ENCODE results near the gene SPEF1.

The SPEF1 gene

GRCh38 chr20:3763671-3764601, 17.3 kb downstream of the SPEF1 start:
- Histone ChIP-seq H3K4me1 (peaks cover 73 to 92% (median 84%) of the 10 kb centered on the region in 10 experiments), H3K9me3 (replicated peaks in 1 of 11) (no peaks in the 10 kb centered on the region), H4K20me1 (peaks cover 13 to 82% (median 54%) of the 10 kb centered on the region in 11 experiments; a peak in 19 of 22 replicates), H3K27ac (peak overlapping the region; percentile 24 to 98 (median 96); a peak in 19 of 22 replicates), H3K4me3 (peak overlapping the region in 6 of 10 experiments; percentile 79 to 97 (median 94); a peak in 12 of 20 replicates), H3K4me2 (peak overlapping the region; percentile 92 to 100 (median 99)), H3K27me3 (no peaks in the 10 kb centered on the region), H3K36me3 (peaks cover 17 to 50% (median 29%) of the 10 kb centered on the region in 11 experiments), H3K9ac (peak overlapping the region; percentile 81 to 95 (median 91); a peak in 21 of 22 replicates)
- no peak for TF ChIP-seq Cebpa-rat (IDR thresholded peaks at IDR 0.05)

- Histone ChIP-seq H3K27ac (peak overlapping the region in 10 of 11 experiments; percentile 13 to 76 (median 62); a peak in 19 of 22 replicates), H3K9me3 (replicated peaks in 1 of 11) (no peaks in the 10 kb centered on the region), H3K36me3 (peaks cover 47 to 81% (median 59%) of the 10 kb centered on the region in 11 experiments), H3K27me3 (no peaks in the 10 kb centered on the region), H3K9ac (peak overlapping the region; percentile 20 to 70 (median 54); a peak in 20 of 22 replicates), H3K4me3 (peak overlapping the region in 3 of 10 experiments; percentile 0 to 27 (median 13); a peak in 2 of 20 replicates), H3K4me2 (peak overlapping the region; percentile 51 to 84 (median 74)), H4K20me1 (peaks cover 13 to 88% (median 76%) of the 10 kb centered on the region in 11 experiments; a peak in 20 of 22 replicates), H3K4me1 (peaks cover 61 to 100% (median 96%) of the 10 kb centered on the region in 10 experiments)
- TF ChIP-seq Cebpa-rat (IDR thresholded peaks at IDR 0.05): no peak
Observed at GRCh38 chr20:3760655-3761348, 20.4 kb downstream of the SPEF1 start.

GRCh38 chr20:3759884-3760283, 21.4 kb downstream of the SPEF1 start:
- peaks cover 13 to 92% (median 71%) of the 10 kb centered on the region in 11 experiments; a peak in 20 of 22 replicates for H4K20me1 ChIP-seq
- H3K27me3 ChIP-seq: no peaks in the 10 kb centered on the region
- peak overlapping the region in 10 of 11 experiments; percentile 51 to 84 (median 72); a peak in 20 of 22 replicates for H3K4me2 ChIP-seq
- H3K4me1 ChIP-seq: peaks cover 52 to 94% (median 86%) of the 10 kb centered on the region in 10 experiments
- peak overlapping the region; percentile 28 to 70 (median 54); a peak in 17 of 22 replicates for H3K9ac ChIP-seq
- peaks cover 56 to 87% (median 68%) of the 10 kb centered on the region in 11 experiments for H3K36me3 ChIP-seq
- peak overlapping the region in 10 of 11 experiments; percentile 13 to 76 (median 62); a peak in 18 of 22 replicates for H3K27ac ChIP-seq
- H3K4me3 ChIP-seq: no peak overlapping the region
- TF ChIP-seq Cebpa-rat (IDR thresholded peaks at IDR 0.05): no peak
- H3K9me3 ChIP-seq (replicated peaks in 1 of 11): no peaks in the 10 kb centered on the region

- Histone ChIP-seq H3K4me1 (peaks cover 47 to 89% (median 81%) of the 10 kb centered on the region in 10 experiments), H3K4me2 (peak overlapping the region in 5 of 11 experiments; percentile 7 to 84 (median 74); a peak in 5 of 22 replicates), H3K27me3 (no peaks in the 10 kb centered on the region), H4K20me1 (peaks cover 13 to 92% (median 74%) of the 10 kb centered on the region in 11 experiments; a peak in 21 of 22 replicates), H3K9ac (peak overlapping the region; percentile 23 to 70 (median 46); a peak in 15 of 22 replicates), H3K9me3 (replicated peaks in 1 of 11) (no peaks in the 10 kb centered on the region), H3K36me3 (peaks cover 62 to 87% (median 74%) of the 10 kb centered on the region in 11 experiments), H3K27ac (peak overlapping the region in 9 of 11 experiments; percentile 47 to 76 (median 68); a peak in 18 of 22 replicates), H3K4me3 (no peak overlapping the region)
- no peak for TF ChIP-seq Cebpa-rat (IDR thresholded peaks at IDR 0.05)
Observed at GRCh38 chr20:3759316-3759823, 21.9 kb downstream of the SPEF1 start.

- H3K9ac ChIP-seq: peak overlapping the region in 8 of 11 experiments; percentile 33 to 70 (median 55); a peak in 8 of 22 replicates
- no peaks in the 10 kb centered on the region for H3K27me3 ChIP-seq
- H4K20me1 ChIP-seq: peaks cover 13 to 92% (median 75%) of the 10 kb centered on the region in 11 experiments; a peak in 21 of 22 replicates
- peaks cover 38 to 88% (median 74%) of the 10 kb centered on the region in 10 experiments for H3K4me1 ChIP-seq
- peaks cover 67 to 90% (median 82%) of the 10 kb centered on the region in 11 experiments for H3K36me3 ChIP-seq
- peak overlapping the region in 4 of 11 experiments; percentile 53 to 84 (median 72); a peak in 6 of 22 replicates for H3K4me2 ChIP-seq
- H3K9me3 ChIP-seq (replicated peaks in 1 of 11): no peaks in the 10 kb centered on the region
- H3K4me3 ChIP-seq: no peak overlapping the region
- no peak for TF ChIP-seq Cebpa-rat (IDR thresholded peaks at IDR 0.05)
- peak overlapping the region in 9 of 11 experiments; percentile 52 to 76 (median 68); a peak in 17 of 22 replicates for H3K27ac ChIP-seq
Observed at GRCh38 chr20:3758566-3758965, 22.7 kb downstream of the SPEF1 start.

- Histone ChIP-seq H3K27me3 (no peaks in the 10 kb centered on the region), H3K4me2 (peak overlapping the region in 10 of 11 experiments; percentile 26 to 84 (median 56); a peak in 18 of 22 replicates), H4K20me1 (peaks cover 13 to 100% (median 81%) of the 10 kb centered on the region in 11 experiments; a peak in 21 of 22 replicates), H3K9ac (peak overlapping the region in 9 of 11 experiments; percentile 21 to 59 (median 41); a peak in 13 of 22 replicates), H3K27ac (peak overlapping the region in 10 of 11 experiments; percentile 23 to 76 (median 64); a peak in 19 of 22 replicates), H3K4me3 (peak overlapping the region in 1 of 10 experiments; percentile 40; a peak in 1 of 20 replicates), H3K4me1 (peaks cover 40 to 88% (median 73%) of the 10 kb centered on the region in 10 experiments), H3K36me3 (peaks cover 67 to 97% (median 82%) of the 10 kb centered on the region in 11 experiments), H3K9me3 (replicated peaks in 1 of 11) (no peaks in the 10 kb centered on the region)
- 0 out of 22 replicates have a peak, but pooled peaks of 1 of the 11 experiments have one; percentile 29 for TF ChIP-seq Cebpa-rat (IDR thresholded peaks at IDR 0.05)
Observed at GRCh38 chr20:3757268-3757667, 24.0 kb downstream of the SPEF1 start.

GRCh38 chr20:3755814-3756480, 25.3 kb downstream of the SPEF1 start:
- peaks cover 13 to 94% (median 87%) of the 10 kb centered on the region in 11 experiments; a peak in 21 of 22 replicates for H4K20me1 ChIP-seq
- peak overlapping the region in 1 of 11 experiments; percentile 84; a peak in 3 of 22 replicates for H3K4me2 ChIP-seq
- H3K9me3 ChIP-seq (replicated peaks in 1 of 11): no peaks in the 10 kb centered on the region
- no peak overlapping the region for H3K4me3 ChIP-seq
- no peak for TF ChIP-seq Cebpa-rat (IDR thresholded peaks at IDR 0.05)
- H3K36me3 ChIP-seq: peaks cover 69 to 98% (median 84%) of the 10 kb centered on the region in 11 experiments
- no peaks in the 10 kb centered on the region for H3K27me3 ChIP-seq
- peak overlapping the region in 5 of 11 experiments; percentile 7 to 50 (median 20); a peak in 5 of 22 replicates for H3K9ac ChIP-seq
- peaks cover 36 to 84% (median 67%) of the 10 kb centered on the region in 10 experiments for H3K4me1 ChIP-seq
- peak overlapping the region in 8 of 11 experiments; percentile 33 to 75 (median 63); a peak in 15 of 22 replicates for H3K27ac ChIP-seq

Measured in BLaER1 treated with 17β-estradiol and CSF1 and Interleukin-3, amounts not matched to agents 10 nM and 100 nM (cell line).